EL (cell line): ENCODE data around the gene CALD1.

ENCODE experiments used
- DNase-seq: peaks from one replicate; pipeline ENCODE4 v3.0.0-alpha.2; 2016

The CALD1 gene

GRCh38 chr7:134789967-134790685 is 10.7 kb downstream of the CALD1 start:
- DNase-seq: peak; percentile 32

DNA sequence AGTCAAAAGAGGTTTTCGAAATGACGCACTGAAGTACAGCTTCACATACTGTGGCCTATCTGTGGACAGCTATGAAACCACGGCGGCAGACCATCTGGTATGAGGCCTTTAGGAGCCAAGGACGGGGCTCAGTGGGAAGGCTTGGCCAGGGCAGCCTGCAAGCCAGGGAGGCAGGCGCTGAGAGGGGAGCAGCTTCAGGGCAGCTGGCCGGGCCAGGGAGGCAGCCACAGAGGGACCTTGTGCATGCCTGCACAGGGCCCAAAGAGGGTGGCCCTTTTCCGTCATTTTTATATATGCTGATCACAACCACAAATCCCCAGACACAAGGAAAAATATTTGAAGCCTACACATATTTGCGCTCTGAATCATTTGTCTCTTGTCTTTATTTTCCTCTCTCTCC is 13.5 kb downstream of the CALD1 start:
- DNase-seq: peak; percentile 57

DNA sequence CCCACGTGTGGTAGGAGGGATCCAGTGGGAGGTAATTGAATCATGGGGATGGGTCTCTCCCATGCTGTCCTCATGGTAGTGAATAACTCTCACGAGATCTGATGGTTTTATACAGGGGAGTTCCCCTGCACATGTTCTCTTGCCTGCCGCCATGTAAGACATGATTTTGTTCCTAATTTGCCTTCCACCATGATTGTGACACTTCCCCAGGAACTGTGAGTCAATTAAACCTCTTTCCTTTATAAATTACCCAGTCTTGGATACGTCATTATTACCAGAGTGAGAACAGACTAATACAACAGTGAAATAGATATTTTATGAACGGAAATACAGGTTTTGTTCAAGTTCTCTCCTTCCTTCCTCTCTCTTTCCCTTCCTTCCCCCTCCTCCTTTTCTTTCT is 15.8 kb downstream of the CALD1 start:
- no peak for DNase-seq

DNA sequence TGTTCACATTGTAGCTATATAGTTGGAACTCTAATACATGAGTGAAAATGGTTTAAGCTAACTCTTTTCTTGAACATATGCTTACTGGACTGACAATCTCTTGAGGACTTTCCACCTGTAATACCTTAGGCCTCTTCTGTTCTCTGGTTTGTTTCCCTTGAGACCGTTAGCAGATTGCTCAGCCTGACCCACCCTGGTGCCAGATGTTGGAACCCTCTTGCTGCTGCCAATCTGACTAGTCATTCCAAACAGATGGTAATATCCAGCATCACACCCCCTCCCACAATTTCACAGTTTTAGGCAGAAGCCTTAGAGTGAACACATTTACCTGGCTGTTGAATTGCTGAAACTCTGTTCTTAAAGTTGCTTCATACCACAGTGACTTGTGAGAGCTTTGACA is 18.7 kb downstream of the CALD1 start:
- DNase-seq: no peak

GRCh38 chr7:134799377-134799776 is 19.9 kb downstream of the CALD1 start:
- DNase-seq: no peak

- DNase-seq: no peak
These were observed 23.3 kb downstream of the CALD1 start for GRCh38 chr7:134802762-134803161.

- DNase-seq: peak; percentile 62
These were observed 24.9 kb downstream of the CALD1 start for GRCh38 chr7:134804351-134804750.

GRCh38 chr7:134804854-134805253 is 25.4 kb downstream of the CALD1 start:
- DNase-seq: no peak

DNA sequence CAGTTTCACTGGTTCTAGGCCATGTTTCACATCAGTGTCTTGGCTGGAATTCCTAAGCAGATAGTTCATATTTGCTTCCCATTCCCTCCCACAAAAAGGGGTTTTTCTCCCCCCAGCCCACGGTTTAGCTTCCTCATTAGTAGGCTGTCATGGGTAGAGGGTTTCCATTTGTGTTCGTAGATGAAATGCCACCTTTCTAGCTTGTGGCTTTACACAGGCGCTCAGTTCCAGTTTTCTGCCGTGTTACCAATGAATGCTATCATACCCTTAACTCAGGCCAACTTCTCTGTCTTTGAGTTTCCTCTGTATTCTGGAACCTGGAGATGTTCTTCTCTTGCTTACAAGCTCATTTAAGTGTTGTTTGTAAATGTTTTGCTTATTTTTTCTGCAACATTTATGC is 26.8 kb downstream of the CALD1 start:
- DNase-seq: no peak

GRCh38 chr7:134809616-134810015 is 30.2 kb downstream of the CALD1 start:
- DNase-seq: no peak

DNA sequence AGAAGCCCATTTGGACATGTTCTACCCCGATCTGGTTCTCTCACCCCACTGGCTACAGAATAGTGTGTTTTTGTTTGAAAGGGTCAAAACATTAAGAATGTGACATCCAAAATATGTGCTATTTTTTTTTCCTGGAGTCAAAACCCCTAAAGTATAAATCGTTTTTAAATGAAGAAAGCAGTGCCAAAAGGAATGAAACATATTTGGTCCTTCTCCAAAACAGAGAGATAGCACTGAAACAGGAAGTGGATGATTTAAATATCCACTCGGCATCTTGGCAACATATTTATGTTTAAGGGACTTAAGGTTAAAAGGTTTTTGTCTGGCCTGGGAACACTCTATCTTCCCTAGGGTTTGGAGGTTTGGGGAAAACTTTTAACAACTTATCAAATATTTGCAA is 32.3 kb downstream of the CALD1 start:
- DNase-seq: peak; percentile 61

DNA sequence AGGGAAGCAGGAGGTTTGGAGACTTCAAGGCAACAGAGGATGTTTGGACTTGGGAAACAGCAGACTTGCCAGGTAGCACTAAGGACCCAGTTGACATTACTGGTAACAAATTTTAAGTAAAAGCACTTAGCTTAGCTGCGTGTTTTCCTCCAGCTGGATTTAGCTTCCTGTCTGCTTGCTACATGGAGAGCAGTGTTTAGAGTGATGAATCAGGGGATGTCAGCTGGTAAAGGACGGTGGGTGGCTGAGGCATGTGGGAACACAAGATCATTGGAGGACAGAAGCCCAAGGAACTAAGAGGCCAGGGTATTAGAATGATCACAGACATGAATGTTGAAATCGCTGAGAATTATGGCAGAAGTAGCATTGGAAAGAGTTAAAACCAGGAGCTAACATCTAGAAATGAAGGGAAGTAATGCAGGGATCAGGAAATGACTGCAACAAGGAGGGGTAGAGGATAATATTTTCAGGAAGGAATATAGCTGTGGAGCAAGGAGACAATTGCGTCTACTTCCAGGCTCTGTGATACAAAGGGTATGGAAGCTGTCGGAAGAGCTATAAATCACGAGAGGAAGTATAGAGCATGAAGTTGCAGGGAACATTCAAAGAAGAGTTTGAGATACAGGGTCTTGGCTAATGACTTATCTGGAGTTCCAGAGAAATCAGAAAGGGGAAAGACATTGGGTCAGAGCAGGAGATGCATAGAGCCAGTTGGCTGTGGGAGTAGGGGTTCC is 34.4 kb downstream of the CALD1 start:
- DNase-seq: peak; percentile 25

DNA sequence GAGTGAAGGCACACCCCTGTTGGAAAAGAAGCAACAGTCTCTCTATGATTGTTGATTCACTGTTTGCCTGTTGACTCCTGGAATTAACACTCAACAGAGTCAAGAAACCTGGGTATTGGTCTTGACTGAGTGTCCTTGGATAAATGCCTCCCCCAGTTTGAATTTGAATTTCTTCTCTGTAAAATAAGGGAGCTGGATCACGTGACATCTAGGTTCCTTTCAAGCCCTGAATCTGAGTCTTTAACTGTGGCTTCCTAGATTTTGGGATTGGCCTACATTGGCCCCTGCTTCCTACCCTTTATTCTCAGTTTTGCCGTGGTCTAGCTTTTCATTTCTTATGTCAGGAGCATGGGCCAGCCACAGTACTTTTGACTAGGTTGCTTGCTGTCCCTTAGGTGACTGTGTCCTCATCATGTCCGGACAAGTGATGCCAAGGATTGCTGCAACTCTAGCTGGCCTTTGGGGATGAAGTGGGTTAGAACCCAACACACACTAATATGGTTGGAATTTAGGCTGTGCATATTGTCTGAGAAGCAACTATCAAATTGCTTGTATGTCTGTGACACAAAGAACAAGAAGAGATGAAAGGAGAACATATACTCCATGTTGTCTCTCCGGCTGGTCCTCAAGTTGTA is 35.4 kb downstream of the CALD1 start:
- DNase-seq: no peak

GRCh38 chr7:134818613-134819345 is 39.3 kb downstream of the CALD1 start:
- DNase-seq: no peak

DNA sequence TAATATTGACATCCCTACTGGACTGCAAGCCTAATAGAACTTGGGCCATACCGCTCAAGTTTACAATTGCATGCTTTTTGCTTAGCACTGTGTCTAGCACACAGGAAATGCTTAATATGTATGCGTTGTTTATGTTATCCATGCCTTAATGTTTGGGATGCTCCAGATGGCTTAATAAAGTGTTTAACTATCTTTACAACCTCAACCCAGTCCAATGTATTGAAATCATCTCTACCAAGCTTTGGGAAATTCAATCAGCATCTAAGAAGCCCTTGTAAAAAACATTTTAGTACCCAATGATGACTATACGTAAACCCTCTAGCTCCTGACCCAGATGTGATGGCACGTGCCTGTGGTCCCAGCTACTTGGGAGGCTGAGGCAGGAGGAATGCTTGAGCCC is 40.0 kb downstream of the CALD1 start:
- DNase-seq: no peak

- no peak for DNase-seq
These were observed 40.9 kb downstream of the CALD1 start for GRCh38 chr7:134820295-134820694.

- no peak for DNase-seq
These were observed 41.3 kb downstream of the CALD1 start for GRCh38 chr7:134820778-134821177.

GRCh38 chr7:134823400-134823799 is 44.0 kb downstream of the CALD1 start:
- peak; percentile 81 for DNase-seq

DNA sequence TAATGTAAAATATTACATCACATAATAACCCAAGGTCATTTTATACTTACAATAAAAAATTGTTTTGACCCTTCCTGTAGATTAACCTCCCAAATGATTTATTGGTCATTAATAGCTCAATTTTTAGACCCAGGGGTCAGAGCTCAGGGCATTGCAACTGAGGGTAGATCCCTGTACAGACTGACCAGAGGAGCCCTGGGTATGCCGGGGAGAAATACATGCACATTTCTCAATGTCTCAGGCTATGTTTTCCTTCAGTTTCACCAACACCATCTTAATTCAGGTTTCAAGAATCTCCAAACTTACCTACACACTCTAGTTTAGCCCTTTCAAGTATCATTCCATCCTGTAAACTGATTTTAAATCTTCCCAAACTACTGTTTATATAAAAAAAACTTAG is 46.2 kb downstream of the CALD1 start:
- no peak for DNase-seq

DNA sequence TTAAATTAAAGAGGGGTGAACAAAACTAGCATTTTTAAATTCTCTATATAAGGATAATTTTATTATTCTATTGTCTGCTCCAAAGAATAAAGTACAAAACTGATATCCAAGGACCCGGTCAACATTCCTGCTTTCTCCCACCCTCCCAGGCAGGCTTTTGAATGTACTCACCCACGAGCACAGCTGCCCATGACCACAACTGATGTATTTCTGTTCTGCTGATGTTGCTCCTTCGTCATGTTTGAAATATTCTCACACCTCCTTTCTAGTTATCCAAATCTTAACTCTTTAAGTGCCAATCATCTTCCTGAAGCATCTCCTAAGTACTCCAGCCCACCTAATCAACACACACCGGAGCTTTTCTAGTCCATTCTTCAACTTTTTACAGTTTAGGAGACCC is 46.7 kb downstream of the CALD1 start:
- DNase-seq: peak; percentile 78

GRCh38 chr7:134827436-134827835 is 48.0 kb downstream of the CALD1 start:
- DNase-seq: no peak

- peak; percentile 78 for DNase-seq
These were observed 48.5 kb downstream of the CALD1 start for GRCh38 chr7:134827889-134828288.

- no peak for DNase-seq
These were observed 48.9 kb downstream of the CALD1 start for GRCh38 chr7:134828361-134828760.
